Activated CD4-positive, alpha-beta T cell treated with anti-CD3 and anti-CD28 coated beads for 36 hours (primary cell): Measurements from ENCODE around the gene TMEM235. TPM values are rescaled to one million over a fixed set of nuclear protein-coding genes. Genes with fewer than 3 reads are reported as not detected.

Source experiments
- ATAC-seq: fragments of 200-7000 bp; cut with Tn5 transposase; one replicate; pipeline ENCODE4 v1.10.0; 2021; ENCODE audit warnings: mild to moderate bottlenecking, moderate library complexity
- CTCF ChIA-PET: fragments of 350-600 bp; sonication (Branson Sonifier 250); formaldehyde crosslinking; loops from one replicate; lab custom pipeline; 2021; ENCODE audit warnings: antibody characterized with exemption; lab: Charles Lee
- POLR2A ChIA-PET: fragments of 350-600 bp; sonication (Branson Sonifier 250); formaldehyde crosslinking; loops from one replicate; lab custom pipeline; 2021; ENCODE audit warnings: antibody characterized with exemption, inconsistent platforms; lab: Charles Lee
- DNase-seq: peaks from one replicate; pipeline ENCODE4 v3.0.0-alpha.2; 2020
- H3K27ac Mint-ChIP-seq: one replicate; pipeline ENCODE4 v1.8.0; 2021; ENCODE audit warnings: mixed read lengths
- H3K27me3 Mint-ChIP-seq: one replicate; pipeline ENCODE4 v1.8.0; 2021; ENCODE audit warnings: mixed read lengths
- H3K36me3 Mint-ChIP-seq: one replicate; pipeline ENCODE4 v1.8.0; 2021; ENCODE audit warnings: low read depth, mixed read lengths
- H3K4me1 Mint-ChIP-seq: one replicate; pipeline ENCODE4 v1.8.0; 2021; ENCODE audit warnings: mixed read lengths
- H3K4me3 Mint-ChIP-seq: one replicate; pipeline ENCODE4 v1.8.0; 2021; ENCODE audit warnings: mild to moderate bottlenecking, moderate library complexity, mixed read lengths
- H3K9me3 Mint-ChIP-seq: one replicate; pipeline ENCODE4 v1.8.0; 2021; ENCODE audit warnings: low read depth, mixed read lengths
- intact Hi-C, 2 experiments: fragments of 100-400 bp; cut with DNase I in 1 of 2; cut with micrococcal nuclease in 1 of 2; formaldehyde crosslinking; loops; one replicate each; pipeline versions ENCODE4 v1.14.2 to v1.15.1; 2022 to 2024; cut with DNase I, micrococcal nuclease
- total RNA-seq, 2 experiments: library from RNA; stranded (reverse); gene quantifications; one replicate each; pipeline ENCODE4 v1.2.3, GENCODE V29; 2021

Gene TMEM235
- total RNA-seq, 2 experiments from 2014 or later, result not detected

GRCh38 chr17:78200451-78200850, 31.0 kb upstream of the TMEM235 start:
- Mint-ChIP-seq H3K4me3 (no peak overlapping the region), H3K36me3 (peaks cover 6% of the 10 kb centered on the region), H3K27me3 (no peaks in the 10 kb centered on the region), H3K9me3 (no peaks in the 10 kb centered on the region), H3K4me1 (peaks cover 5% of the 10 kb centered on the region), H3K27ac (no peak overlapping the region)
- ATAC-seq (no peak), DNase-seq (no peak)
- intact Hi-C loops, result no loop called here
- POLR2A ChIA-PET, result no interaction called here
- CTCF ChIA-PET, result interaction anchor here (0.9 kb wide), 1 partner anchor 505 kb away, joined by 3 read pairs; no protein-coding TSS in a partner anchor

DNA sequence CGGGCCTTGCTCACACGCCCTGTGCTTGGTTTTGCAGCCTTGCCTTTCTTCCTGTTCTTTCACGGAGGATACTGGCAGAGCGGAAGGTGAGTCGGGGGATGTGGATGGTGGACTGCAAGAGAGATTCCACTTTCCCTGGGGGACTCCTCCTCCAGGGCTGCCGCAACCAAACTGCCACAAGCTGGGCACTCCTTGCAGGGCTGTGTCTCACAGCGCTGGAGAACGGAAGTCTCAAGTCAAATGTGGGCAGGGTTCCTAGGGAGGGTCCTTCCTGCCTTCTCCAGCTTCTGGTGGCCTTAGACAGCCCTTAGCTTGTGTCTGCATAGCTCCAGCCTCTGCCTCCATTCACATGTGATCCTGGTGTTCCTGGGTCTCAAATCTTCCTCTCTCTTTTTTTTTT, 28.8 kb upstream of the TMEM235 start:
- ATAC-seq, result no peak
- H3K36me3 Mint-ChIP-seq, result peaks cover 5% of the 10 kb centered on the region
- peaks cover 5% of the 10 kb centered on the region for H3K4me1 Mint-ChIP-seq
- H3K27ac Mint-ChIP-seq, result no peak overlapping the region
- DNase-seq, result no peak
- intact Hi-C loops, result no loop called here
- ChIA-PET CTCF (interaction anchor here (0.9 to 1.6 kb wide), 2 partner anchors 14 to 49 kb away, joined by 4 to 5 read pairs; no protein-coding TSS in a partner anchor), POLR2A (no interaction called here)
- no peak overlapping the region for H3K4me3 Mint-ChIP-seq
- H3K27me3 Mint-ChIP-seq, result no peaks in the 10 kb centered on the region
- no peaks in the 10 kb centered on the region for H3K9me3 Mint-ChIP-seq

DNA sequence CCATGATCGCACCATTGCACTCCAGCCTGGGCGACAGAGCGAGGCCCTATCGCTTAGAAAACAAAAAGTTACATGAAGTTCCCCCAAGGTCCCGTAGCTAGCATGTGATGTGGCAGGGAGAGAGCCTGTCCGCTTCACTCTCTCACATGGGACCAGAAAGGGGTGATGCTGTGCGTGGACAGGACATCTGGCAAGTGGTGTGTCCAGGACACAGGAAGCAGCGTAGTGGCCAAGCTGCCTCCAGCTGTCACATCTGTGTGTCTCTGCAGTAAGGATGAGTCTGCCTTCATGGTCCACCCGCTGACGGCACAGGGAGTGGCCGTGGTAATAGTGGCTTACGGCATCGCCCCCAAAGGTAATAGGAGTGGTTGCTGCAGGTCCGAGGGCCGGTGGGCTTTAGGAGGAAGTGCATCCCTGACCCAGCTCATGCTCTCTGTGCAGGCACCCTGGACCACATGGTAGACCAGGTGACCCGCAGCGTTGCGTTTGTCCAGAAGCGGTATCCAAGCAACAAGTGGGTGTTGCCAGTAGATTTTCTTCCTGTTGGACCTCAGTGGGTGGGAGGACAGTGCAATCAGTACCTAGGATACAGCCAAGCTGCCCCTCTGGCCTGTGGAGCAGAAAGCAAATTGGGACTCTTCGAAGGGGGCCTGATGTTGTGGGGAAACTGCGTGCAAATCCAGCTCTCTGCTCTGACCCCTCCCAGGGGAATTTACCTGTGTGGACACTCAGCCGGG, 26.9 kb upstream of the TMEM235 start:
- H3K4me3 Mint-ChIP-seq, result no peak overlapping the region
- H3K36me3 Mint-ChIP-seq, result peaks cover 2% of the 10 kb centered on the region
- H3K27ac Mint-ChIP-seq, result no peak overlapping the region
- no peaks in the 10 kb centered on the region for H3K27me3 Mint-ChIP-seq
- CTCF ChIA-PET, result interaction anchor here (0.9 kb wide), 1 partner anchor 11 kb away, joined by 3 read pairs; no protein-coding TSS in a partner anchor
- no peak for ATAC-seq
- H3K9me3 Mint-ChIP-seq, result no peaks in the 10 kb centered on the region
- no peaks in the 10 kb centered on the region for H3K4me1 Mint-ChIP-seq
- intact Hi-C loops, result no loop called here
- POLR2A ChIA-PET, result no interaction called here
- DNase-seq, result no peak

GRCh38 chr17:78205124-78205775, 26.2 kb upstream of the TMEM235 start:
- Mint-ChIP-seq H3K27ac (no peak overlapping the region), H3K9me3 (no peaks in the 10 kb centered on the region), H3K36me3 (peaks cover 2% of the 10 kb centered on the region), H3K4me3 (no peak overlapping the region), H3K27me3 (no peaks in the 10 kb centered on the region), H3K4me1 (no peaks in the 10 kb centered on the region)
- ATAC-seq (no peak), DNase-seq (no peak)
- intact Hi-C loops, result no loop called here
- CTCF ChIA-PET, result no interaction called here
- POLR2A ChIA-PET, result no interaction called here

GRCh38 chr17:78206298-78206697, 25.1 kb upstream of the TMEM235 start:
- no peaks in the 10 kb centered on the region for H3K9me3 Mint-ChIP-seq
- no peak overlapping the region for H3K27ac Mint-ChIP-seq
- peaks cover 2% of the 10 kb centered on the region for H3K36me3 Mint-ChIP-seq
- H3K4me3 Mint-ChIP-seq, result no peak overlapping the region
- intact Hi-C loops, result no loop called here
- no peaks in the 10 kb centered on the region for H3K4me1 Mint-ChIP-seq
- no peaks in the 10 kb centered on the region for H3K27me3 Mint-ChIP-seq
- ChIA-PET POLR2A (no interaction called here), CTCF (interaction anchor here (0.9 kb wide), 1 partner anchor 121 kb away, joined by 3 read pairs; no protein-coding TSS in a partner anchor)
- DNase-seq (no peak), ATAC-seq (no peak)

GRCh38 chr17:78208486-78208885, 22.9 kb upstream of the TMEM235 start:
- ChIA-PET CTCF (interaction anchor here (1.7 kb wide), 1 partner anchor 123 kb away, joined by 4 read pairs; no protein-coding TSS in a partner anchor), POLR2A (no interaction called here)
- no peaks in the 10 kb centered on the region for H3K4me1 Mint-ChIP-seq
- DNase-seq, result no peak
- H3K9me3 Mint-ChIP-seq, result no peaks in the 10 kb centered on the region
- H3K27ac Mint-ChIP-seq, result no peak overlapping the region
- peaks cover 2% of the 10 kb centered on the region for H3K36me3 Mint-ChIP-seq
- ATAC-seq, result no peak
- H3K27me3 Mint-ChIP-seq, result no peaks in the 10 kb centered on the region
- intact Hi-C loops, result no loop called here
- no peak overlapping the region for H3K4me3 Mint-ChIP-seq

DNA sequence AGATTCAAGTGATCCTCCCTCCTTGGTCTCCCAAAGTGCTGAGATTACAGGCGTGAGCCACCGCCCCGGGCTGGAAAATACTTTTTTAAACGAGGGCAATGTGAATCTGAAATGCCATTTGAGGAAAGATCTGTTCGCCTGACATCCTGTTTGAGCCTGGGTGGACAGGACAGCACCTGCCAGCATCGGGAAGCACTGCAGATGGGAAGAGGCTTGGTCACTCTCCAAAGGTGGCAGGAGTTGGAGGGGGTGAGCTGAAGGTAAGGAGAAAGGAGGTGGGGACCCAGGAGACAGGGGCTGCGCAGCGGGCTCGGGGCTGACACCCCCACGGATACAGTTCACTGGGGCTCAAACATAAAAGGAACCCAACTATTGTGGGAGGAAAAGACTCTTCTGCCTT, 21.3 kb upstream of the TMEM235 start:
- Mint-ChIP-seq H3K9me3 (no peaks in the 10 kb centered on the region), H3K4me1 (no peaks in the 10 kb centered on the region), H3K36me3 (peaks cover 7% of the 10 kb centered on the region), H3K27me3 (no peaks in the 10 kb centered on the region), H3K4me3 (no peak overlapping the region), H3K27ac (no peak overlapping the region)
- CTCF ChIA-PET, result no interaction called here
- DNase-seq, result no peak
- intact Hi-C loops, result no loop called here
- POLR2A ChIA-PET, result no interaction called here
- no peak for ATAC-seq

DNA sequence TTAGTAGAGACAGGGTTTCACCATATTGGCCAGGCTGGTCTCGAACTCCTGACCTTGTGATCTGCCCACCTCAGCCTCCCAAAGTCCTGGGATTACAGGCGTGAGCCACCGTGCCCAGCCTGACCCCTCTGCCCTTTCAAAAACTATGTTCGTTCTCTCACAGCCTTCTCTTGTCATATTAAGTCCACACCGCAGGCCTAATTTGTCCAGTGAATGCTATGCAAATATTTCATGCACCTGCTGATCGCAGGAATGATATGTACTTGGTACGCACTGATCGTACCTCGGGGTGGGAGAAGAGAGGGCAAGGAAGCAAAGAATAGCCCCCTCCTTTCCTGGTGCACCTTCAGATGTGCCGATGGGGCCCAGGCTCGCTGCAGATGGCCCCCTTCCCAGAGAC, 20.4 kb upstream of the TMEM235 start:
- peaks cover 5% of the 10 kb centered on the region for H3K4me1 Mint-ChIP-seq
- no peak for ATAC-seq
- DNase-seq, result no peak
- POLR2A ChIA-PET, result no interaction called here
- intact Hi-C loops, result no loop called here
- peaks cover 13% of the 10 kb centered on the region for H3K36me3 Mint-ChIP-seq
- CTCF ChIA-PET, result no interaction called here
- no peak overlapping the region for H3K4me3 Mint-ChIP-seq
- H3K9me3 Mint-ChIP-seq, result no peaks in the 10 kb centered on the region
- no peak overlapping the region for H3K27ac Mint-ChIP-seq
- H3K27me3 Mint-ChIP-seq, result no peaks in the 10 kb centered on the region

DNA sequence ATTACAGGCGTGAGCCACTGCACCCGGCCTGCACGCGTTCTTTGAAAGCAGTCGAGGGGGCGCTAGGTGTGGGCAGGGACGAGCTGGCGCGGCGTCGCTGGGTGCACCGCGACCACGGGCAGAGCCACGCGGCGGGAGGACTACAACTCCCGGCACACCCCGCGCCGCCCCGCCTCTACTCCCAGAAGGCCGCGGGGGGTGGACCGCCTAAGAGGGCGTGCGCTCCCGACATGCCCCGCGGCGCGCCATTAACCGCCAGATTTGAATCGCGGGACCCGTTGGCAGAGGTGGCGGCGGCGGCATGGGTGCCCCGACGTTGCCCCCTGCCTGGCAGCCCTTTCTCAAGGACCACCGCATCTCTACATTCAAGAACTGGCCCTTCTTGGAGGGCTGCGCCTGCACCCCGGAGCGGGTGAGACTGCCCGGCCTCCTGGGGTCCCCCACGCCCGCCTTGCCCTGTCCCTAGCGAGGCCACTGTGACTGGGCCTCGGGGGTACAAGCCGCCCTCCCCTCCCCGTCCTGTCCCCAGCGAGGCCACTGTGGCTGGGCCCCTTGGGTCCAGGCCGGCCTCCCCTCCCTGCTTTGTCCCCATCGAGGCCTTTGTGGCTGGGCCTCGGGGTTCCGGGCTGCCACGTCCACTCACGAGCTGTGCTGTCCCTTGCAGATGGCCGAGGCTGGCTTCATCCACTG, 17.3 kb upstream of the TMEM235 start, which contains the start of gene BIRC5:
Gene BIRC5, plus strand, starts transcription at position 238 of the 690 bp plus-strand sequence. Its CDS starts 64 bp downstream, at position 302.
- intact Hi-C loops, result loop anchor here (1.0 kb wide), 8 partner anchors 27 to 795 kb away; partner anchors contain the start of genes AFMID (in 2 of the 2), TK1 (in 2 of the 2), CANT1 (in 1 of the 2) and SOCS3 (in 1 of the 2)
- H3K36me3 Mint-ChIP-seq, result peaks cover 22% of the 10 kb centered on the region
- H3K4me1 Mint-ChIP-seq, result peaks cover 5% of the 10 kb centered on the region
- CTCF ChIA-PET, result interaction anchor here (0.6 to 1.8 kb wide), 6 partner anchors 38 to 197 kb away, joined by 3 to 7 read pairs (median 4); no protein-coding TSS in a partner anchor
- peak within 1 kb of the TSS; percentile 89 for H3K4me3 Mint-ChIP-seq
- ATAC-seq, result peak; percentile 100
- no peaks in the 10 kb centered on the region for H3K27me3 Mint-ChIP-seq
- POLR2A ChIA-PET, result interaction anchor here (0.7 kb wide), 1 partner anchor 101 kb away, joined by 3 read pairs; no protein-coding TSS in a partner anchor
- peak within 1 kb of the TSS; percentile 78 for H3K27ac Mint-ChIP-seq
- DNase-seq, result peak; percentile 97
- no peaks in the 10 kb centered on the region for H3K9me3 Mint-ChIP-seq

DNA sequence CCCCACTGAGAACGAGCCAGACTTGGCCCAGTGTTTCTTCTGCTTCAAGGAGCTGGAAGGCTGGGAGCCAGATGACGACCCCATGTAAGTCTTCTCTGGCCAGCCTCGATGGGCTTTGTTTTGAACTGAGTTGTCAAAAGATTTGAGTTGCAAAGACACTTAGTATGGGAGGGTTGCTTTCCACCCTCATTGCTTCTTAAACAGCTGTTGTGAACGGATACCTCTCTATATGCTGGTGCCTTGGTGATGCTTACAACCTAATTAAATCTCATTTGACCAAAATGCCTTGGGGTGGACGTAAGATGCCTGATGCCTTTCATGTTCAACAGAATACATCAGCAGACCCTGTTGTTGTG, 16.7 kb upstream of the TMEM235 start:
- ChIA-PET CTCF (interaction anchor here (1.1 to 1.8 kb wide), 3 partner anchors 37 to 102 kb away, joined by 5 to 7 read pairs (median 5); no protein-coding TSS in a partner anchor), POLR2A (interaction anchor here (0.7 kb wide), 1 partner anchor 147 kb away, joined by 4 read pairs; no protein-coding TSS in a partner anchor)
- no peak for ATAC-seq
- Mint-ChIP-seq H3K27ac (peak overlapping the region; percentile 78), H3K36me3 (peaks cover 25% of the 10 kb centered on the region), H3K4me1 (peaks cover 5% of the 10 kb centered on the region), H3K27me3 (no peaks in the 10 kb centered on the region), H3K4me3 (peak overlapping the region; percentile 89), H3K9me3 (no peaks in the 10 kb centered on the region)
- DNase-seq, result no peak
- intact Hi-C loops, result loop anchor here (1.0 kb wide), 8 partner anchors 27 to 795 kb away; partner anchors contain the start of genes AFMID (in 2 of the 2), TK1 (in 2 of the 2), CANT1 (in 1 of the 2) and SOCS3 (in 1 of the 2)
